ENCODE data around the gene WASL. TPM values are rescaled to one million over a fixed set of nuclear protein-coding genes. Genes with fewer than 3 reads are reported as not detected.

Gene WASL
- total RNA-seq, 1 donor from 2014 or later: 34.2 TPM

- H3K36me3 Mint-ChIP-seq (ENCODE audit: low read depth): peaks cover 6% of the 10 kb centered on the region
Observed at GRCh38 chr7:123680580-123680979, 68.2 kb downstream of the WASL start.

GRCh38 chr7:123679614-123680013, 69.2 kb downstream of the WASL start:
- Mint-ChIP-seq H3K27ac (ENCODE audit: unreplicated experiment) (no peak overlapping the region), H3K4me1 (ENCODE audit: low read depth) (peaks cover 14% of the 10 kb centered on the region), H3K4me3 (ENCODE audit: unreplicated experiment) (no peak overlapping the region), H3K9me3 (ENCODE audit: low read depth) (no peaks in the 10 kb centered on the region), H3K36me3 (ENCODE audit: low read depth) (peaks cover 6% of the 10 kb centered on the region), H3K27me3 (ENCODE audit: low read depth) (no peaks in the 10 kb centered on the region)
- no peak for DNase-seq (ENCODE audit: low spot score)
- no peak for TF ChIP-seq CTCF (IDR thresholded peaks at IDR 0.05)

More at GRCh38 chr7:123680580-123680979, 68.2 kb downstream of the WASL start:
- no peak for TF ChIP-seq CTCF (IDR thresholded peaks at IDR 0.05)
- Mint-ChIP-seq H3K27me3 (ENCODE audit: low read depth) (no peaks in the 10 kb centered on the region), H3K9me3 (ENCODE audit: low read depth) (no peaks in the 10 kb centered on the region), H3K27ac (ENCODE audit: unreplicated experiment) (no peak overlapping the region), H3K4me1 (ENCODE audit: low read depth) (peaks cover 8% of the 10 kb centered on the region), H3K4me3 (ENCODE audit: unreplicated experiment) (no peak overlapping the region)
- DNase-seq (ENCODE audit: low spot score): no peak

GRCh38 chr7:123677061-123677715, 71.6 kb downstream of the WASL start:
- Mint-ChIP-seq H3K36me3 (ENCODE audit: low read depth) (peaks cover 6% of the 10 kb centered on the region), H3K4me3 (ENCODE audit: unreplicated experiment) (no peak overlapping the region), H3K27me3 (ENCODE audit: low read depth) (no peaks in the 10 kb centered on the region), H3K9me3 (ENCODE audit: low read depth) (no peaks in the 10 kb centered on the region), H3K27ac (ENCODE audit: unreplicated experiment) (no peak overlapping the region), H3K4me1 (ENCODE audit: low read depth) (peaks cover 9% of the 10 kb centered on the region)
- no peak for TF ChIP-seq CTCF (IDR thresholded peaks at IDR 0.05)
- DNase-seq (ENCODE audit: low spot score): no peak

GRCh38 chr7:123675181-123675473, 73.7 kb downstream of the WASL start:
- Mint-ChIP-seq H3K9me3 (ENCODE audit: low read depth) (no peaks in the 10 kb centered on the region), H3K27ac (ENCODE audit: unreplicated experiment) (no peak overlapping the region), H3K4me1 (ENCODE audit: low read depth) (peaks cover 6% of the 10 kb centered on the region), H3K4me3 (ENCODE audit: unreplicated experiment) (no peak overlapping the region), H3K27me3 (ENCODE audit: low read depth) (no peaks in the 10 kb centered on the region), H3K36me3 (ENCODE audit: low read depth) (peaks cover 5% of the 10 kb centered on the region)
- no peak for TF ChIP-seq CTCF (IDR thresholded peaks at IDR 0.05)
- DNase-seq (ENCODE audit: low spot score): no peak

GRCh38 chr7:123674399-123675180, 74.2 kb downstream of the WASL start:
- H3K27me3 Mint-ChIP-seq (ENCODE audit: low read depth): no peaks in the 10 kb centered on the region
- no peak overlapping the region for H3K27ac Mint-ChIP-seq (ENCODE audit: unreplicated experiment)
- no peaks in the 10 kb centered on the region for H3K9me3 Mint-ChIP-seq (ENCODE audit: low read depth)
- no peak for DNase-seq (ENCODE audit: low spot score)
- peaks cover 5% of the 10 kb centered on the region for H3K36me3 Mint-ChIP-seq (ENCODE audit: low read depth)
- no peak overlapping the region for H3K4me3 Mint-ChIP-seq (ENCODE audit: unreplicated experiment)
- TF ChIP-seq CTCF (IDR thresholded peaks at IDR 0.05): no peak
- peaks cover 6% of the 10 kb centered on the region for H3K4me1 Mint-ChIP-seq (ENCODE audit: low read depth)
